SK-N-MC (cell line): Measurements from ENCODE around the gene CALHM1.

Experiments used
- EZH2 ChIP-seq: fragments of 200-600 bp; sonication (generic); IDR thresholded peaks from one replicate; pipeline ENCODE4 v1.6.1; 2017; ENCODE audit warnings: antibody characterized with exemption
- FOXP2 ChIP-seq: optimal IDR thresholded peaks from 2 replicates; pipeline ENCODE3; 2011; ENCODE audit warnings: mild to moderate bottlenecking, moderate library complexity; ENCODE audit not compliant: insufficient read depth; ENCODE audit errors: extremely low read length, control extremely low read depth
- POLR2AphosphoS5 ChIP-seq: IDR thresholded peaks from 2 replicates; pipeline ENCODE4 v1.6.1; 2012; ENCODE audit warnings: mild to moderate bottlenecking, low read depth, low read length, borderline replicate concordance

DNA sequence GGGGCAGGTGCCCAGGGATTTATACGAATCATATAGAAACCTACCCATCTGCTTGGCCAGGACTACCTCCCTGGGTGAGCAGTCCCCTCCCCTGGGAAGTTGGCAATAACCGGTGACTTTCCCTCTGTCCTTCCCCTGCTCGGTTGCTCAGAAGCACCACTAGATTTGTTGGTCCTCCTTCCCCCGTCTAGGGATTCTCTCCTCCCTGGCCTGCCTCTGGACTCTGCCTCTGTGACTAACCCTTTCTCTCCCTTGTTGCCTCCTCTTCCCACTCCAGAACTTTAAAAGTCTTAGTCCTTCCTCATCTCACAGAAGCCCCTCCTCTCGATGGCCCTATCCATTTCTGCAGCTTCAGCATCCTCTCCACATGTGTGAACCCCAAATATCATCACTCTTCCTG, 10.5 kb upstream of the CALHM1 start:
- TF ChIP-seq POLR2AphosphoS5 (no peak), EZH2 (no peak), FOXP2 (no peak)
